ENCODE results near the gene DCTN2.
"Not testable (repeated sequence)": the region's sequence is repeated elsewhere in the genome, so short reads cannot be mapped to it uniquely, and the experiment has no call there.

The DCTN2 gene

GRCh38 chr12:57515408-57515933, 31.5 kb downstream of the DCTN2 start:
- DNase-seq (ENCODE audit: low spot score), result no peak

GRCh38 chr12:57514720-57515407, 32.1 kb downstream of the DCTN2 start:
- DNase-seq (ENCODE audit: low spot score), result no peak

GRCh38 chr12:57514246-57514645, 32.7 kb downstream of the DCTN2 start:
- DNase-seq (ENCODE audit: low spot score), result not testable (repeated sequence)

GRCh38 chr12:57513677-57514076, 33.3 kb downstream of the DCTN2 start:
- not testable (repeated sequence) for DNase-seq (ENCODE audit: low spot score)

GRCh38 chr12:57513266-57513665, 33.7 kb downstream of the DCTN2 start:
- DNase-seq (ENCODE audit: low spot score), result no peak

- no peak for DNase-seq (ENCODE audit: low spot score)
These were observed 34.3 kb downstream of the DCTN2 start for GRCh38 chr12:57512665-57513064.

- DNase-seq (ENCODE audit: low spot score), result no peak
These were observed 35.2 kb downstream of the DCTN2 start for GRCh38 chr12:57511588-57512325.

- DNase-seq (ENCODE audit: low spot score), result no peak
These were observed 35.8 kb downstream of the DCTN2 start for GRCh38 chr12:57511161-57511560.

- DNase-seq (ENCODE audit: low spot score), result not testable (repeated sequence)
These were observed 39.2 kb downstream of the DCTN2 start for GRCh38 chr12:57507796-57508195.

- DNase-seq (ENCODE audit: low spot score), result not testable (repeated sequence)
These were observed 40.5 kb downstream of the DCTN2 start for GRCh38 chr12:57506541-57506940.

- DNase-seq (ENCODE audit: low spot score), result not testable (repeated sequence)
These were observed 44.6 kb downstream of the DCTN2 start for GRCh38 chr12:57502311-57502969.

- DNase-seq (ENCODE audit: low spot score), result no peak
These were observed 46.8 kb downstream of the DCTN2 start for GRCh38 chr12:57500213-57500612.

- no peak for DNase-seq (ENCODE audit: low spot score)
These were observed 48.4 kb downstream of the DCTN2 start for GRCh38 chr12:57498571-57498970.

GRCh38 chr12:57498132-57498502, 48.9 kb downstream of the DCTN2 start:
- no peak for DNase-seq (ENCODE audit: low spot score)

GRCh38 chr12:57497223-57498131, 49.5 kb downstream of the DCTN2 start:
- no peak for DNase-seq (ENCODE audit: low spot score)

GRCh38 chr12:57496822-57497221, 50.2 kb downstream of the DCTN2 start:
- no peak for DNase-seq (ENCODE audit: low spot score)

- not testable (repeated sequence) for DNase-seq (ENCODE audit: low spot score)
These were observed 51.8 kb downstream of the DCTN2 start for GRCh38 chr12:57495051-57495701.

- no peak for DNase-seq (ENCODE audit: low spot score)
These were observed 55.4 kb downstream of the DCTN2 start for GRCh38 chr12:57491393-57492280.

- no peak for DNase-seq (ENCODE audit: low spot score)
These were observed 56.9 kb downstream of the DCTN2 start for GRCh38 chr12:57490126-57490525.

GRCh38 chr12:57489157-57489641, 57.8 kb downstream of the DCTN2 start:
- no peak for DNase-seq (ENCODE audit: low spot score)
